ENCODE results near the gene EHMT1. TPM values are rescaled to one million over a fixed set of nuclear protein-coding genes. Genes with fewer than 3 reads are reported as not detected.

The EHMT1 gene
- total and polyA plus RNA-seq, 2 experiments from 2014 or later = 46.0 to 47.7 TPM

GRCh38 chr9:137650259-137650658, 31.5 kb downstream of the EHMT1 start:
- Histone ChIP-seq H3K79me2 (peaks cover 99% of the 10 kb centered on the region), H3K4me3 (no peak overlapping the region), H3K4me2 (no peak overlapping the region), H3K27me3 (no peaks in the 10 kb centered on the region), H3K4me1 (ENCODE audit: insufficient read depth) (no peaks in the 10 kb centered on the region), H3K27ac (no peak overlapping the region), H4K20me1 (ENCODE audit: insufficient read depth, poor library complexity, severe bottlenecking) (peaks cover 37% of the 10 kb centered on the region), H2AFZ (no peak overlapping the region), H3K36me3 (replicated peaks; ENCODE audit: insufficient read depth, low read depth) (no peaks in the 10 kb centered on the region), H3K9me2 (replicated peaks; ENCODE audit: insufficient read depth) (no peaks in the 10 kb centered on the region), H3K9me3 (ENCODE audit: low read depth) (no peaks in the 10 kb centered on the region)
- no peak for DNase-seq (ENCODE audit: low spot score)
- WGBS (ENCODE audit: low lambda C conversion rate, missing lambda C conversion rate) = 96% methylated on average over 2 of the region's 2 CpGs
- TF ChIP-seq EZH2phosphoT487 (IDR thresholded peaks at IDR 0.05; ENCODE audit: low read depth, severe bottlenecking, unreplicated experiment) (no peak), CTCF (IDR thresholded peaks at IDR 0.05; ENCODE audit: poor library complexity) (no peak), EZH2 (IDR thresholded peaks at IDR 0.05; ENCODE audit: borderline replicate concordance) (no peak)

GRCh38 chr9:137650779-137651178, 32.0 kb downstream of the EHMT1 start:
- DNase-seq (ENCODE audit: low spot score) = no peak
- H3K27ac ChIP-seq = no peak overlapping the region
- no peaks in the 10 kb centered on the region for H3K36me3 ChIP-seq (replicated peaks; ENCODE audit: insufficient read depth, low read depth)
- H3K27me3 ChIP-seq = no peaks in the 10 kb centered on the region
- no peak overlapping the region for H3K4me2 ChIP-seq
- no peak for TF ChIP-seq CTCF (IDR thresholded peaks at IDR 0.05; ENCODE audit: poor library complexity)
- no peak for TF ChIP-seq EZH2phosphoT487 (IDR thresholded peaks at IDR 0.05; ENCODE audit: low read depth, severe bottlenecking, unreplicated experiment)
- no peak for TF ChIP-seq EZH2 (IDR thresholded peaks at IDR 0.05; ENCODE audit: borderline replicate concordance)
- no peaks in the 10 kb centered on the region for H3K9me2 ChIP-seq (replicated peaks; ENCODE audit: insufficient read depth)
- H3K4me3 ChIP-seq = no peak overlapping the region
- 94% methylated on average over 7 of the region's 7 CpGs for WGBS (ENCODE audit: low lambda C conversion rate, missing lambda C conversion rate)
- H4K20me1 ChIP-seq (ENCODE audit: insufficient read depth, poor library complexity, severe bottlenecking) = peaks cover 33% of the 10 kb centered on the region
- no peaks in the 10 kb centered on the region for H3K4me1 ChIP-seq (ENCODE audit: insufficient read depth)
- H2AFZ ChIP-seq = no peak overlapping the region
- H3K79me2 ChIP-seq = peaks cover 99% of the 10 kb centered on the region
- H3K9me3 ChIP-seq (ENCODE audit: low read depth) = no peaks in the 10 kb centered on the region

GRCh38 chr9:137656416-137656815, 37.6 kb downstream of the EHMT1 start:
- no peaks in the 10 kb centered on the region for H3K27me3 ChIP-seq
- H3K27ac ChIP-seq = no peak overlapping the region
- WGBS (ENCODE audit: low lambda C conversion rate, missing lambda C conversion rate) = 98% methylated on average over 6 of the region's 6 CpGs
- no peaks in the 10 kb centered on the region for H3K9me3 ChIP-seq (ENCODE audit: low read depth)
- H3K79me2 ChIP-seq = peaks cover 99% of the 10 kb centered on the region
- TF ChIP-seq EZH2 (IDR thresholded peaks at IDR 0.05; ENCODE audit: borderline replicate concordance) (no peak), CTCF (IDR thresholded peaks at IDR 0.05; ENCODE audit: poor library complexity) (no peak), EZH2phosphoT487 (IDR thresholded peaks at IDR 0.05; ENCODE audit: low read depth, severe bottlenecking, unreplicated experiment) (no peak)
- no peak overlapping the region for H3K4me3 ChIP-seq
- no peak overlapping the region for H3K4me2 ChIP-seq
- H2AFZ ChIP-seq = no peak overlapping the region
- H3K36me3 ChIP-seq (replicated peaks; ENCODE audit: insufficient read depth, low read depth) = no peaks in the 10 kb centered on the region
- H4K20me1 ChIP-seq (ENCODE audit: insufficient read depth, poor library complexity, severe bottlenecking) = peaks cover 25% of the 10 kb centered on the region
- no peak for DNase-seq (ENCODE audit: low spot score)
- H3K4me1 ChIP-seq (ENCODE audit: insufficient read depth) = no peaks in the 10 kb centered on the region
- no peaks in the 10 kb centered on the region for H3K9me2 ChIP-seq (replicated peaks; ENCODE audit: insufficient read depth)

- Histone ChIP-seq H2AFZ (no peak overlapping the region), H3K4me1 (ENCODE audit: insufficient read depth) (no peaks in the 10 kb centered on the region), H3K27me3 (no peaks in the 10 kb centered on the region), H3K36me3 (replicated peaks; ENCODE audit: insufficient read depth, low read depth) (no peaks in the 10 kb centered on the region), H3K4me2 (no peak overlapping the region), H4K20me1 (ENCODE audit: insufficient read depth, poor library complexity, severe bottlenecking) (peaks cover 27% of the 10 kb centered on the region), H3K9me2 (replicated peaks; ENCODE audit: insufficient read depth) (no peaks in the 10 kb centered on the region), H3K4me3 (no peak overlapping the region), H3K9me3 (ENCODE audit: low read depth) (no peaks in the 10 kb centered on the region), H3K27ac (no peak overlapping the region), H3K79me2 (peaks cover 99% of the 10 kb centered on the region)
- WGBS (ENCODE audit: low lambda C conversion rate, missing lambda C conversion rate) = 82% methylated on average over 2 of the region's 2 CpGs
- TF ChIP-seq CTCF (IDR thresholded peaks at IDR 0.05; ENCODE audit: poor library complexity) (no peak), EZH2 (IDR thresholded peaks at IDR 0.05; ENCODE audit: borderline replicate concordance) (no peak), EZH2phosphoT487 (IDR thresholded peaks at IDR 0.05; ENCODE audit: low read depth, severe bottlenecking, unreplicated experiment) (no peak)
- DNase-seq (ENCODE audit: low spot score) = no peak
Observed at GRCh38 chr9:137657606-137658005, 38.8 kb downstream of the EHMT1 start.
